ENCODE measurements around the gene ERVH48-1. TPM values are rescaled to one million over a fixed set of nuclear protein-coding genes. Genes with fewer than 3 reads are reported as not detected.

Gene ERVH48-1
- total RNA-seq, result not detected

DNA sequence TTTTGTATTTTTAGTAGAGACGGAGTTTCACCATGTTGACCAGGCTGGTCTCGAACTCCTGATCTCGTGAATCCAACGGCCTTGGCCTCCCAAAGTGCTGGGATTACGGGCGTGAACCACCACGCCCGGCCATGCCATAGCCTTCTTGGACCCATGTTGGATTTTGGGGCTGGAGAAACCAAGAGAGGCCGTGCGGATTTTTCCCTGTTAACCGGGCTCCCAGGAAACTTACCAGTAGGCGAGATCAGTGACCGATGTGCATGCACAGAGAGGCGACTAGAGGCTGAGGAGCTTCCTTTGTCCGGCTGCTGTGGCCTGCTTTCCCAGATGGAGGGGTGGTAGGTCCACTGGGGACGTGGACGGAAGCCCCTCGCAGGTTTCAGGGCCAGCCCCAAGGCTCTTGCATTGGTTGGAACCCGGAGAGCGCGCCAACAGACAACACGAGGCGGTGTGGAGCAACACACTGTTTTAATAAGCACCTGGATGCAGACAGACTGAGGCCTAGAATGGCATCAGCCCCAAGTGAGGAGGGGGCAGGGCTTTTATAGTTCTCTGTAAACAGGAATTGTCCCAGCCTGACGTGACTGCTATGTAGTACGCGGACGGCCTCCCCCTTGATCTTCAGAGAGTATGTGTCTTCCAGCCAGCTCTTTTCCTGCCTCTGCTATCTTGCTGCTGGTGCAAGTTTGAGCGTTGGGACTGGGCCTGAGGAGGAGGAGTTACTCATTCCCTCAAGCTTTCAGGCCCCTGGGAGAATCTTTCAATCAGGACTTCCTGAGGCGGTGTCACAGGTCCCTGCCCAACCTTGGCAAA is at the start of gene ERVH48-1:
TSS of gene ERVH48-1 (minus strand) at position 517 of the 813 bp plus-strand sequence. CDS start 6,624 bp downstream, outside the sequence.
- peak in 1 of 2 donors; percentile 8 for DNase-seq
- intact Hi-C loops (cut with DNase I; ENCODE audit: low total_unique reads) (no loop called here), in situ Hi-C loops (cut with MboI; ENCODE audit: low sequenced_read_pairs in 4 of 4) (no loop called here)
- Histone ChIP-seq H3K4me1 (peaks cover 5 to 8% of the 10 kb centered on the region in 2 donors), H3K36me3 (no peaks in the 10 kb centered on the region), H3K27me3 (no peaks in the 10 kb centered on the region), H3K4me3 (no peak within 1 kb of the TSS), H3K27ac (no peak within 1 kb of the TSS), H3K9me3 (no peaks in the 10 kb centered on the region)
- TF ChIP-seq, protein P1, sequence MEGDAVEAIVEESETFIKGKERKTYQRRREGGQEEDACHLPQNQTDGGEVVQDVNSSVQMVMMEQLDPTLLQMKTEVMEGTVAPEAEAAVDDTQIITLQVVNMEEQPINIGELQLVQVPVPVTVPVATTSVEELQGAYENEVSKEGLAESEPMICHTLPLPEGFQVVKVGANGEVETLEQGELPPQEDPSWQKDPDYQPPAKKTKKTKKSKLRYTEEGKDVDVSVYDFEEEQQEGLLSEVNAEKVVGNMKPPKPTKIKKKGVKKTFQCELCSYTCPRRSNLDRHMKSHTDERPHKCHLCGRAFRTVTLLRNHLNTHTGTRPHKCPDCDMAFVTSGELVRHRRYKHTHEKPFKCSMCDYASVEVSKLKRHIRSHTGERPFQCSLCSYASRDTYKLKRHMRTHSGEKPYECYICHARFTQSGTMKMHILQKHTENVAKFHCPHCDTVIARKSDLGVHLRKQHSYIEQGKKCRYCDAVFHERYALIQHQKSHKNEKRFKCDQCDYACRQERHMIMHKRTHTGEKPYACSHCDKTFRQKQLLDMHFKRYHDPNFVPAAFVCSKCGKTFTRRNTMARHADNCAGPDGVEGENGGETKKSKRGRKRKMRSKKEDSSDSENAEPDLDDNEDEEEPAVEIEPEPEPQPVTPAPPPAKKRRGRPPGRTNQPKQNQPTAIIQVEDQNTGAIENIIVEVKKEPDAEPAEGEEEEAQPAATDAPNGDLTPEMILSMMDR (IDR thresholded peaks at IDR 0.05 in 4 of 5, conservative IDR thresholded peaks at IDR 0.05 in 1 of 5), result no peak
- TF ChIP-seq POLR2A (IDR thresholded peaks at IDR 0.05), result no peak
- ATAC-seq, result no peak

- intact Hi-C loops (cut with DNase I; ENCODE audit: low total_unique reads), result loop anchor here (1.0 to 5.0 kb wide), 4 partner anchors 33 to 803 kb away; partner anchors contain the start of genes CSTB, NDUFV3 and WDR4
- in situ Hi-C loops (cut with MboI; ENCODE audit: low sequenced_read_pairs in 4 of 4), result loop anchor here in 1 of 4 donors (10.0 kb wide), 1 partner anchor 79 kb away; the partner anchor contains the start of gene NDUFV3
- H3K9me3 ChIP-seq, result no peaks in the 10 kb centered on the region
Observed at GRCh38 chr21:42973991-42974831, 48.8 kb upstream of the ERVH48-1 start, which contains the start of gene PKNOX1. Gene PKNOX1, plus strand, starts transcription at chr21:42974562. Its CDS starts 29,820 bp downstream, at chr21:43004382.

GRCh38 chr21:42973309-42973990 is 48.0 kb upstream of the ERVH48-1 start:
- in situ Hi-C loops (cut with MboI; ENCODE audit: low sequenced_read_pairs in 4 of 4), result loop anchor here in 1 of 4 donors (10.0 kb wide), 1 partner anchor 79 kb away; the partner anchor contains the start of gene NDUFV3
- Histone ChIP-seq H3K36me3 (no peaks in the 10 kb centered on the region), H3K4me1 (peaks cover 21 to 24% of the 10 kb centered on the region in 2 donors), H3K4me3 (peak overlapping the region; percentile 62 to 73 (median 69)), H3K27me3 (no peaks in the 10 kb centered on the region), H3K27ac (peak overlapping the region; percentile 89 to 97 (median 90)), H3K9me3 (no peaks in the 10 kb centered on the region)
- TF ChIP-seq POLR2A (IDR thresholded peaks at IDR 0.05), result no peak
- TF ChIP-seq, protein P1 (IDR thresholded peaks at IDR 0.05 in 4 of 5, conservative IDR thresholded peaks at IDR 0.05 in 1 of 5), result peak in 2 of 5 experiments; percentile 25 to 37
- DNase-seq (no peak), ATAC-seq (no peak)
- intact Hi-C loops (cut with DNase I; ENCODE audit: low total_unique reads), result loop anchor here (5.0 kb wide), 1 partner anchor 804 kb away; the partner anchor contains the start of gene CSTB

More at GRCh38 chr21:42973991-42974831, 48.8 kb upstream of the ERVH48-1 start, which contains the start of gene PKNOX1:
- Histone ChIP-seq H3K27me3 (no peaks in the 10 kb centered on the region), H3K4me3 (peak within 1 kb of the TSS; percentile 72 to 89 (median 86)), H3K36me3 (no peaks in the 10 kb centered on the region), H3K27ac (peak within 1 kb of the TSS; percentile 97 to 100 (median 99)), H3K4me1 (peaks cover 21 to 24% of the 10 kb centered on the region in 2 donors)
- DNase-seq (peak; percentile 97 to 99), ATAC-seq (peak; percentile 88)
- TF ChIP-seq POLR2A (IDR thresholded peaks at IDR 0.05), result peak; percentile 80 to 83
- TF ChIP-seq, protein P1 (IDR thresholded peaks at IDR 0.05 in 4 of 5, conservative IDR thresholded peaks at IDR 0.05 in 1 of 5), result peak in 1 of 5 experiments; percentile 22

- Histone ChIP-seq H3K9me3 (no peaks in the 10 kb centered on the region), H3K27me3 (no peaks in the 10 kb centered on the region), H3K4me1 (peaks cover 18% of the 10 kb centered on the region in 2 donors), H3K27ac (no peak overlapping the region), H3K4me3 (no peak overlapping the region), H3K36me3 (no peaks in the 10 kb centered on the region)
- ATAC-seq, result no peak
- TF ChIP-seq, protein P1 (IDR thresholded peaks at IDR 0.05 in 4 of 5, conservative IDR thresholded peaks at IDR 0.05 in 1 of 5), result no peak
- TF ChIP-seq POLR2A (IDR thresholded peaks at IDR 0.05), result no peak
- no peak for DNase-seq
- intact Hi-C loops (cut with DNase I; ENCODE audit: low total_unique reads) (loop anchor here (5.0 kb wide), 1 partner anchor 805 kb away; the partner anchor contains the start of gene CSTB), in situ Hi-C loops (cut with MboI; ENCODE audit: low sequenced_read_pairs in 4 of 4) (loop anchor here in 1 of 4 donors (10.0 kb wide), 1 partner anchor 77 kb away; the partner anchor contains the start of gene NDUFV3)
Observed at GRCh38 chr21:42971897-42972275, 46.5 kb upstream of the ERVH48-1 start.

Data from gastrocnemius medialis (tissue), 4 donors.